ENCODE results near the gene ZNF511.

DNA sequence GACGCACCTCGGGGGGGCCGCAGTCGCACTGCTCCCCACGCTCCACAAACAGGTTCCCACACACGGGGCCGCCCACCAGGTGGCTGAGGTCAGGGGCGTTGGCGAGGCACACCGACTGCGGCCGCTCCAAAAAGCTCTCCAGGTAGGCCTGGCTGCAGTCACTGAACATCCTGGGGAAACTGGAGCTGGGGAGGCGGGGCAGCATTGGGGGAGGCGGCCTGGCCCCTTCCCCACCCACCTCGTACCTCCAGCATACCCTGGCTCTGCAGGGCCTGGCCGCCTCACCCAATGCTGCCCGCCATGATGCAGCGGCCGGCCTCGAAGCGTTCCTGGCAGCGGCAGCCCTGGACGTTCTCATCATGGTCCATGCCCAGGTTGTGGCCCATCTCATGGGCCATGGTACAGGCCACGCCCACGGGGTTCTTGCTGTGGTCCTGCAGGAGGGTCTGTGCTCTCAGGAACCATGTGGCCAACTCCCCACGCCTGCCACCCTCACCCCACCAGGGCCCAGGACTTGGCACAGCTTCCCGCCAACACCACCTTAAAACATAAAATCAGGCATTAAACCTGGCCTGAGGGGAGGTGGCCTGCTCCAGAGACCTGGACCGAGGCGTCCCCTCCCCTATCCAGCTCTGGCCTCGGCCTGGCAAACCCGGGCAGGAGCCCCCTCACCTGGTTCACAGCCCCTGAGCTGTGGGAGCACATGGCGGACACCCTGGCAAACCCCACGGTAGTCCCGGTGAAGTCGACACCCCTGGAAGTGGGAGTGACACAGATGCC is 37.0 kb upstream of the ZNF511 start:
- TF ChIP-seq, protein P1, sequence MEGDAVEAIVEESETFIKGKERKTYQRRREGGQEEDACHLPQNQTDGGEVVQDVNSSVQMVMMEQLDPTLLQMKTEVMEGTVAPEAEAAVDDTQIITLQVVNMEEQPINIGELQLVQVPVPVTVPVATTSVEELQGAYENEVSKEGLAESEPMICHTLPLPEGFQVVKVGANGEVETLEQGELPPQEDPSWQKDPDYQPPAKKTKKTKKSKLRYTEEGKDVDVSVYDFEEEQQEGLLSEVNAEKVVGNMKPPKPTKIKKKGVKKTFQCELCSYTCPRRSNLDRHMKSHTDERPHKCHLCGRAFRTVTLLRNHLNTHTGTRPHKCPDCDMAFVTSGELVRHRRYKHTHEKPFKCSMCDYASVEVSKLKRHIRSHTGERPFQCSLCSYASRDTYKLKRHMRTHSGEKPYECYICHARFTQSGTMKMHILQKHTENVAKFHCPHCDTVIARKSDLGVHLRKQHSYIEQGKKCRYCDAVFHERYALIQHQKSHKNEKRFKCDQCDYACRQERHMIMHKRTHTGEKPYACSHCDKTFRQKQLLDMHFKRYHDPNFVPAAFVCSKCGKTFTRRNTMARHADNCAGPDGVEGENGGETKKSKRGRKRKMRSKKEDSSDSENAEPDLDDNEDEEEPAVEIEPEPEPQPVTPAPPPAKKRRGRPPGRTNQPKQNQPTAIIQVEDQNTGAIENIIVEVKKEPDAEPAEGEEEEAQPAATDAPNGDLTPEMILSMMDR (conservative IDR thresholded peaks at IDR 0.05) = no peak
- no peak for TF ChIP-seq ZFX (IDR thresholded peaks at IDR 0.05)
